Mucosa of descending colon (tissue), 3 donors: ENCODE measurements around the gene CNOT6. TPM values are rescaled to one million over a fixed set of nuclear protein-coding genes. Genes with fewer than 3 reads are reported as not detected.
A peak's percentile ranks its signal among the peaks of the same experiment; 100 is the strongest.

Experiments used
- ATAC-seq: fragments of 200-7000 bp; cut with Tn5 transposase; one replicate; pipeline ENCODE4 v1.9.1; 2020; ENCODE audit warnings: mild to moderate bottlenecking, moderate library complexity
- DNase-seq, 3 donors: peaks; one replicate each; pipeline ENCODE4 v3.0.0-alpha.2; 2020
- H3K36me3 ChIP-seq: fragments of 200-600 bp; one replicate; pipeline ENCODE4 v1.8.0; 2021; ENCODE audit warnings: low read depth, mild to moderate bottlenecking
- H3K4me1 ChIP-seq: fragments of 200-600 bp; one replicate; pipeline ENCODE4 v1.8.0; 2021; ENCODE audit warnings: low read depth, mild to moderate bottlenecking
- H3K4me3 ChIP-seq: fragments of 200-600 bp; one replicate; pipeline ENCODE4 v1.8.0; 2021; ENCODE audit warnings: mild to moderate bottlenecking
- H3K9me3 ChIP-seq: fragments of 200-600 bp; one replicate; pipeline ENCODE4 v1.8.0; 2021; ENCODE audit warnings: mild to moderate bottlenecking
- CTCF ChIP-seq: fragments of 200-600 bp; IDR thresholded peaks from one replicate; pipeline ENCODE4 v1.8.0; 2022; ENCODE audit warnings: antibody characterized with exemption, mild to moderate bottlenecking
- intact Hi-C, 2 donors: fragments of 100-400 bp; cut with DNase I in 1 of 2; cut with micrococcal nuclease in 1 of 2; formaldehyde crosslinking; loops; one replicate each; pipeline versions ENCODE4 v1.11.0 to v1.11.1; 2022; cut with DNase I, micrococcal nuclease
- total RNA-seq, 3 donors: library from RNA; stranded (reverse); fragmentation: NEBNext Ultra II Directional in 2 of 3; extraction: Animal tissue kit (Norgen Biotek cat#: 25700) in 2 of 3; gene quantifications; one replicate each; pipeline versions ENCODE4 v1.2.1 to v1.2.4, GENCODE V29; 2021 to 2023
- donor health status: DM: no; HTN: no; CAD: no; lungs with moderate emphysema.
- donor health status: DM: no; HTN: no; CAD: no.
- donor health status: DM: no; HTN: yes; CAD: no.

The CNOT6 gene
- total RNA-seq, 3 donors from 2014 or later, result 20.9 to 33.7 (median 25.2) TPM

GRCh38 chr5:180466316-180466715 lies 27.9 kb upstream of the CNOT6 start:
- no peak overlapping the region for H3K4me3 ChIP-seq
- no peaks in the 10 kb centered on the region for H3K9me3 ChIP-seq
- DNase-seq (peak in 1 of 3 donors; percentile 11), ATAC-seq (no peak)
- intact Hi-C loops, result loop anchor here in 1 of 2 donors (10.0 kb wide), 1 partner anchor 172 kb away; the partner anchor contains the start of gene MAPK9
- no peak for TF ChIP-seq CTCF
- H3K36me3 ChIP-seq, result no peaks in the 10 kb centered on the region
- peaks cover 14% of the 10 kb centered on the region for H3K4me1 ChIP-seq

GRCh38 chr5:180467028-180467975 lies 26.9 kb upstream of the CNOT6 start:
- Histone ChIP-seq H3K4me1 (peaks cover 14% of the 10 kb centered on the region), H3K9me3 (no peaks in the 10 kb centered on the region), H3K36me3 (no peaks in the 10 kb centered on the region), H3K4me3 (no peak overlapping the region)
- intact Hi-C loops, result loop anchor here in 1 of 2 donors (10.0 kb wide), 1 partner anchor 173 kb away; the partner anchor contains the start of gene MAPK9
- DNase-seq (peak; percentile 86 to 88 (median 87)), ATAC-seq (peak; percentile 89)
- no peak for TF ChIP-seq CTCF

- intact Hi-C loops, result loop anchor here in 1 of 2 donors (10.0 kb wide), 1 partner anchor 173 kb away; the partner anchor contains the start of gene MAPK9
- ATAC-seq (no peak), DNase-seq (no peak)
- Histone ChIP-seq H3K9me3 (no peaks in the 10 kb centered on the region), H3K4me3 (no peak overlapping the region), H3K36me3 (no peaks in the 10 kb centered on the region), H3K4me1 (peaks cover 14% of the 10 kb centered on the region)
- TF ChIP-seq CTCF, result no peak
Observed at GRCh38 chr5:180467989-180468731, 26.0 kb upstream of the CNOT6 start.

GRCh38 chr5:180468732-180469585 lies 25.2 kb upstream of the CNOT6 start:
- DNase-seq (no peak), ATAC-seq (no peak)
- TF ChIP-seq CTCF, result no peak
- peaks cover 14% of the 10 kb centered on the region for H3K4me1 ChIP-seq
- H3K9me3 ChIP-seq, result no peaks in the 10 kb centered on the region
- H3K4me3 ChIP-seq, result no peak overlapping the region
- intact Hi-C loops, result loop anchor here in 1 of 2 donors (10.0 kb wide), 1 partner anchor 174 kb away; the partner anchor contains the start of gene MAPK9
- no peaks in the 10 kb centered on the region for H3K36me3 ChIP-seq

- no peaks in the 10 kb centered on the region for H3K9me3 ChIP-seq
- DNase-seq (no peak), ATAC-seq (no peak)
- no peak for TF ChIP-seq CTCF
- intact Hi-C loops, result loop anchor here in 1 of 2 donors (10.0 kb wide), 1 partner anchor 175 kb away; the partner anchor contains the start of gene MAPK9
- H3K36me3 ChIP-seq, result no peaks in the 10 kb centered on the region
- no peak overlapping the region for H3K4me3 ChIP-seq
- H3K4me1 ChIP-seq, result peaks cover 11% of the 10 kb centered on the region
Observed at GRCh38 chr5:180469586-180469865, 24.7 kb upstream of the CNOT6 start.
